COLO829 (cell line): Measurements from ENCODE around the gene UBASH3B.
A peak's percentile ranks its signal among the peaks of the same experiment; 100 is the strongest.
"Not testable (repeated sequence)": the region's sequence is repeated elsewhere in the genome, so short reads cannot be mapped to it uniquely, and the experiment has no call there.

Experiments
- DNase-seq: peaks from one replicate; pipeline ENCODE4 v3.0.0; 2012; ENCODE audit warnings: low spot score

UBASH3B gene, protein sequence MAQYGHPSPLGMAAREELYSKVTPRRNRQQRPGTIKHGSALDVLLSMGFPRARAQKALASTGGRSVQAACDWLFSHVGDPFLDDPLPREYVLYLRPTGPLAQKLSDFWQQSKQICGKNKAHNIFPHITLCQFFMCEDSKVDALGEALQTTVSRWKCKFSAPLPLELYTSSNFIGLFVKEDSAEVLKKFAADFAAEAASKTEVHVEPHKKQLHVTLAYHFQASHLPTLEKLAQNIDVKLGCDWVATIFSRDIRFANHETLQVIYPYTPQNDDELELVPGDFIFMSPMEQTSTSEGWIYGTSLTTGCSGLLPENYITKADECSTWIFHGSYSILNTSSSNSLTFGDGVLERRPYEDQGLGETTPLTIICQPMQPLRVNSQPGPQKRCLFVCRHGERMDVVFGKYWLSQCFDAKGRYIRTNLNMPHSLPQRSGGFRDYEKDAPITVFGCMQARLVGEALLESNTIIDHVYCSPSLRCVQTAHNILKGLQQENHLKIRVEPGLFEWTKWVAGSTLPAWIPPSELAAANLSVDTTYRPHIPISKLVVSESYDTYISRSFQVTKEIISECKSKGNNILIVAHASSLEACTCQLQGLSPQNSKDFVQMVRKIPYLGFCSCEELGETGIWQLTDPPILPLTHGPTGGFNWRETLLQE

DNA sequence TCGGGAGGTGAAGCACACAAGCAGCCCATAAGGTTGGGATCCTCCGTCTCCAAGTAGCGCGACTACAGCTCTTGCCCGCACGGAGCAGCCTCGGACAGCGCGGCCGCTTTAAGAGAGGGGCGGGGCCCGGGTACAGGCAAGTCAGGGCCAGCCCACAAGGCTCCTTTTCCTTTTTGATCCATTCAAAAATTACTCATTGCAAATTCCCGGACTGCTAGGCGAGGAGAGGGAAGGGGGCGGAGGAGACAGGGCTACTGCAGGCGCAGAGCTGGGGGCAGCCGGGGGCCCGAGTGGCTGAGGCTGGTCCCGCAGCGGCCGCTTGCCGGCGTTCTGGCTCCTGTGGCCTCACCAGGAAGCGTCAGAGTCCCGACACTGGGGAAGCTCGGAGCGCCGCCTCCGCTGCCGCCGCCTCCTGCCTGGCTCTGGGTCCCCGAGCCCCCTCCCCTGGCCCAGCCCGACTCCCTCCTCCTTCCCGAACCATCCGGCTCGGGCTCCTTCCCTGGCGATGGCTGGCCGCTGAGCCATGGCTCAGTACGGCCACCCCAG, at the start of gene UBASH3B:
UBASH3B (plus strand) TSS at position 196 of the 546 bp plus-strand sequence; CDS start at position 524, 328 bp downstream.
- DNase-seq, result peak; percentile 57

DNA sequence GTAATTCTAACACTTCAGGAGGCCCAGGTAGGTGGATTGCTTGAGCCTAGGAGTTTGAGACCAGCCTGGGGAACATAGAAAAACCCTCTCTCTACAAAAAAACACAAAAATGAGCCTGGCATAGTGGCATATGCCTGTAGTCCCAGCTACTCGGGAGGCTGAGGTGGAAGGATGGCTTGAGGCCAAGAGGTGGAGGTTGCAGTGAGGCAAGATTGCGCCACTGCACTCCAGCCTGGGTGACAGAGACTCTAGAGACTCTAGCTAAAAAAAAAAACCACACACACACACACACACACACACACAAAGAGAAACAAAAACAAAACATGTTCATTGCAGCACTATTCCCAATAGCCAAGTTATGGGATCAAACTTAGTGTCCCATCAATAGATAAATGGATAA, 48.4 kb upstream of the UBASH3B start:
- not testable (repeated sequence) for DNase-seq

DNA sequence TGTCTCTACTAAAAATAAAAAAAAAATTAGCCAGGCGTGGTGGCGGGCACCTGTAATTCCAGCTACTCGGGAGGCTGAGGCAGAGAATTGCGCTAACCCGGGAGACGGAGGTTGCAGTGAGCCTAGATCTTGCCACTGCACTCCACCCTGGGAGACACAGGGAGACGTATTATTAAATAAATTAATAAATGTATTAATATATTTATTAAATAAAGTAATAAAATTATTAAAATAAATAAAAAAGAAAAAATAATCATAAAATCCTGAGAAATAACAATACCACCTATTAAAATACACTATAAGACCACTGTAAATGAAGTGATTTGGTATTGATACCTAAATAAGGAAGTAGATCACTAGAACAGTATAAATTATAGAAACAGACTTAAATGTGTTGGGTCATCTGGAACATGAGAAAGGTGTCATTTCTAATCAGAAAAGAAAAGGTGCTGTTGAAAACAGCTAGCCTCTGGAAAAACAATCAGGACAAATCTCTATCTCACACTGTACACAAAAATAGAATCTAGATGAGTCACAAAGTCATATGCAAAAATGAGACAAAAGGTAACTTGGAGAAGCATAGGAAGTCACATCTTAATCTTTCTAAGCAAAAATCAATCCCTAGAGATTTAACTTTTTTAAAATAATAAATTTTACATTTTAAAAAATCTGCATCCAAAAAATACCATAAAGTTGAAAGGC, 43.2 kb upstream of the UBASH3B start:
- DNase-seq, result no peak

DNA sequence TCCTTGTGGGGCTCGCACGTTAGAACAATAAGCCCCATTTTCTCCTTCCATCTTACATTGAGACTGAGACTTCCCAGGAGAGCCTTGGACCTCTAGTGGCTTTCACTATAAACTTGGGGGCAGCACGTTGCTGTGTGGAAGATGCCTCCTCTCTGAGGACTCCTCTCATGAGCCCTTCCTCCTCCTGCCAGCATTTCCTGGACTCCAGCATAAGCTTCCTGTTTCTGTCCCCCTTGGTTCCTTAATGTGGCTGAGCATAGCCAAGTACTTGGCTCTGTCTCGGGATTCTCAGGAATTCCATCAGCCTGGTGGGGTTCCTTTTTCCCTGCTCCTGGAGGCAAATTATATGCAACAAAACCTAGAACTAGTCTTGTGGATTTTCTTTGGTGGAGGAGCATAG, 38.8 kb upstream of the UBASH3B start:
- no peak for DNase-seq

DNA sequence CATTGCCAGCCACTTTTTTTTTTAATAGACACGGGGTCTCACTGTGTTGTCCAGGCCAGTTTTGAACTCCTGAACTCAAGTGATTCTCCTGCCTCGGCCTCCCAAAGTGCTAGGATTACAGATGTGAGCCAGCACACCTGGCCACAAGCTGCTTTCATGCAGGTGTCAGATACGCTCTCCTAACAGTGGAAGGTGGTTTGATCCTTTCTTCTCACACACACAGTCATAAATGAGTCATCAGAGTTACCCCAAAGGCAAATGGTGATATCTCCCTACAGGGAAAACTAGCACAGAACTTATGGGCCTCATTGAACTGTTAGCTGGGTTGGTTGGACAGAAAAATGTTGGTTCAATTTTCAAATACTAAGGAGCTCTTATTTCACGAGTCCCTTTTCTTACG, 38.2 kb upstream of the UBASH3B start:
- no peak for DNase-seq

DNA sequence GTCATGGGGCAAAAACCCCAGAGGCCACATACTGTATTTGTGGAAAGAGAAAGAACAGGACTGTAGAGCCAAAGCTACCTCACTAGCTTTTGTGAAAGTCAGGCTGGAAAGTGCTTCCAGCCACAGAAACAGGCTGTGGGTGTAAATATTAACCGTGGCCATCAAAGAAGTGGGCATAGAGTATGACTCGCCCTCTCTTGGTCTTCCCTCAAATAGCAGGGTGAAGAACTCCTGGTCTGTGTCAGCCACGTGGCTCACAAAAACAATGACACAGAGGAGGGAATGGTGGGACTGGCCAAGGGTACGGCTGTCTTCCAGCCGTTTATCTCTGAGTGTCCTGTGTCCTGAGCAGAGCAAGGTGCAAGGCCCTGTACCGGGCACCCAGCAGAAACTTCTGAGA, 37.6 kb upstream of the UBASH3B start:
- DNase-seq, result no peak

DNA sequence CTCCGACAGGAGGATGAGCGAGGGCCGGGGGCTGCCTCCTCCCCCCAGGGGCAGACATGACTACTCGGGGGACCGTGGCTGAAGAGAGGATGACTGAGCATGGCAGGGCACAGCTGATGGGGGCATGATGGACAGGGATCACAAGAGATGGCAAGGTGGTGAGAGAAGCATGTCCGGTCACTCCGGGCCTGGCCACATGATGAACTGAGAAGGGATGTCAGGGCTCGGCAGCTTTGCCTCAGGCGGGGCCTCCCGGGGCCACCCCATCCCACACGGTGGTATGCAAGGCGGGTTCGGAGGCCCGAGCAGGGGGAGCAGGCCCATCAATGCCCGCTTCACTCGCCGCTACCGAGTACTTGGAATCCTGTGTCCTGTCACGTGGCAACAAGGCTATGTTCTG, 36.6 kb upstream of the UBASH3B start:
- no peak for DNase-seq

DNA sequence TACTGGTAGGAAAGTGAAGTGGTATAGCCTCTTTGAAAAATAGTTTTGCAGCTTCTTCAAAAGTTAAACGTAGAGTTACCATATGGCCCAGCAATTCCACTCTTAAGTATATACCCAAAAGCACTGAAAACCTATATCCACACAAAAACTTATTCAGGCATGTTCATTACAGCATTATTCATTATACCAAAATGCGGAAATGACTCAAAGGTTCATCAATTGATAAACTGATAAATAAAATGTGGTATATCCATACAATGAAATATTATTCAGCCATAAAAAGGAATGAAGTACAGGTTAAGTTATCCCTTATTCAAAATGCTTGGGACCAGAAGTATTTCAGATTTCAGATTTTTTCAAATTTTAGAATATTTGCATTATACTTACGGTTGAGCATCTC, 35.8 kb upstream of the UBASH3B start:
- DNase-seq, result no peak

DNA sequence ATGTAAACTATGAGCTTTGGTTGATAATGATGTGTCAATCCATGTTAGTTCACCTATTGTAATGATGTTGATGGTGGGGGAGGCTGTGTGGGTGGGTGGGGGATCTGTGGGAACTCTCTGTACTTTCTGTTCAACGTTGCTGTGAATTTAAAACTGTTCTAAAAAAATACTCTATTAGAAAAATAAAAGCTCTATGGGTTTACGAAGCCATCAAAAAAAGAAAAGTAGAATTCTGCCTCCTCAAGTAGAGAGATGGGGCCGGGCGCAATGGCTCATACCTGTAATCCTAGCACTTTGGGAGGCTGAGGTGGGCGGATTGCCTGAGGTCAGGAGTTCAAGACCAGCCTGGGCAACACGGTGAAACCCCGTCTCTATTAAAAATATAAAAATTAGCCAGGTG, 30.0 kb upstream of the UBASH3B start:
- not testable (repeated sequence) for DNase-seq

DNA sequence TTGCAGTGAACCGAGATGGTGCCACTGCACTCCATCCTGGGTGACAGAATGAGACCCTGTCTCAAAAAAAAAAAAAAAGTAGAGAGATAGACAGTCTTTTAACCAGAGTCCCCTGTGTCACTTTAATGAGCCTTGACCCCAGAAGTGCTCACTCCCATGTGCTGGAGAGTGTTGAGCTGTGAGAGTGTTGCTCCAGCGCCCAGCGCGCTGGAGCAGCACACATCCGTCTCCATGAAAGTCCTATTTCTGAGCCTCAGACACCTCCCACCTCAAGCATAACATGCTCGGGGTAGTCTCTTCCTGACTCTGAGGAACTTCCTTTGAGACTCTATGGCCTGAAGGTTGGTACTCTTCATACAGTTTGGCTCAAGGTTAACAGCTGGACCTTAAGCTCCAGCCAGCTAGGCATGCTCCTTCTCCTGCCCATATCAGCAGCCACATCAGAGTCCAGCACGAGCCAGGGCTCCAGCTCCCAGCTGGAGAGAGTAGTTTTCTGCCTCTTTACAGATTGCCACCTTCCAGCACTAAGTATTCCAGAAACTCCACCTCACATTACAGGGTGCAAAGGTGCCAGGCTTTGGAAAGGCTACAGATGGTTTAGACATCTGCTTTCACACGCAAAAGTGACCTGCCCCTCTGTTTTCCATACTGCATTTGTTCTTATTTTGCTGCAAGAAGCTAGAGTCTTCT, 29.4 kb upstream of the UBASH3B start:
- DNase-seq, result no peak

DNA sequence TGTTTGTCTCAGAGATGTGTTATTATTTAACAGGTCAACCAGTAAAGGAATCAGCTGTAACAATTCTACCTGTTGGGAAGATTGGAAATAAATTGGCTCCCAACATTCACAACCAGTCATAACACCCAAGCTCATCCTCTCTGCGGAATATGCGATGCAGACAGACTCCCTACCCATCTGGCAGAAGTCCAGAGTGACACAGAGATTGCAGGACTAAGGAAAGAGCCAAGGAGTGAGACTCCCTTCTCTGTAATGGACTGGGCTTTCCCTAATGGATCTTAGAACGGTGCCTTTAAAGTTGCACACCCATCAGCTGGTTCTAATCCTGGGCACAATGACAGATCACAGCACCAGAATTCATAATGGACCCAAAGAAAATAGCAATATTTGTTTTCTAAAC, 27.8 kb upstream of the UBASH3B start:
- DNase-seq, result no peak

DNA sequence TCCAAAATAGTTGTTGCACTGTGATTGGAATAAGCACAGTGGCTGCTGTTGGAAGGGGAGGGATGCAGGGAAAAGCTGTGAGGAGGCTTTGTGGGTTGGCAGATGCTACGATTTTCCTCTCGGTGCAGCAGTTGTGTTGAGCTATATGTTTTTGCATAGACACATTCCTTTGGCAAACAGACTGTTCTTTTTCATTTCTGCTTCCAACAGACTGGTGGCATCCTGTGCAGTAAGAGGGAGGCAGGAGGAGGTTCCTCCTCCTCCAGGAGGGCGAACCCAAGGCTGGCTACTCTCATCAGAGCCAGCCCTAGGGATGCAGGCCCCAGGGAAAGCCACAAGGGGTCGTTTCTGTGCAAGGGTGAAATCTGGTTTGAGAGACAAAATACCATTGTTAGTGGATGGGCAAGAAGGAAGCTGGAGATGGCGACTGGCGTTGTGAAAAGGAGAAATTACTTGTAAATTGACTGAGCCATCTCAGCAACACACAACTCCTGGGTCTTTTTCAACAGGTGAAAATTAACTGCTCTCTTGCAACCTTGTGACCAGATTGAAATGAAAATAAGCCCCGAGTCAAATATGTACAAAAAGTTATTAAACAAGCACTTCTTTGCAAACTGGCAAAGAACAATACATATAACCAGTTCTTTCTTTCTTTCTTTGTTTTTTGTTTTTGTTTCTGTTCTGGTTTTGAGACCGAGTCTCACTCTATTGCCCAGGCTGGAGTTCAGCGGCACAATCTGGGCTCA, 26.5 kb upstream of the UBASH3B start:
- peak; percentile 89 for DNase-seq

DNA sequence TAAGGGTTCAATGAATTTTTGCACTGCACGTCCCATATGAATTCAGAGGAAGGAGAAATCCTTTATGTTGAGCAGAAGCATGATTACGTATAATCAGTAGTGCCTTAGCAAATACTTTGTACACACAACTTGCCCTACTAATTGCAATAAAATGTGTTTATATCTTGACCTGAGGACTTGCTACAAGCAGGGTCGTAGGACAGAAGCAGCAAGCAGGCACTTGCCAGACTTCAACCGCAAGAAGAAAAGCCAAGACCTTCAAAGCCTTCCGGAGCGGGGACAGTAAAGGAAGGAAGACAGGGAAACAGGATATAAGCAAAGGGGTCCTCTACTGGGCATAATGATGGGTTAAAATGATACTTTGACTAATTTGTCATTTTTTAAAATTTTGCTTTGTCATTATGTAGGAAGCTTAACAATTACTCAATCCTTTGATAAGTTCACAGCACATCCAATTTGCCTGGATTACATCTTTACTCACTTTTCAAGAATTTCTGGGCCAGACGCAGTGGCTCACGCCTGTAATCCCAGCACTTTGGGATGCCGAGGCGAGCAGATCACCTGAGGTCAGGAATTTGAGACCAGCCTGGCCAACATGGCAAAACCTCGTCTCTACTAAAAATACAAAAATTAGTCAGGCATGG, 23.2 kb upstream of the UBASH3B start:
- DNase-seq, result no peak

DNA sequence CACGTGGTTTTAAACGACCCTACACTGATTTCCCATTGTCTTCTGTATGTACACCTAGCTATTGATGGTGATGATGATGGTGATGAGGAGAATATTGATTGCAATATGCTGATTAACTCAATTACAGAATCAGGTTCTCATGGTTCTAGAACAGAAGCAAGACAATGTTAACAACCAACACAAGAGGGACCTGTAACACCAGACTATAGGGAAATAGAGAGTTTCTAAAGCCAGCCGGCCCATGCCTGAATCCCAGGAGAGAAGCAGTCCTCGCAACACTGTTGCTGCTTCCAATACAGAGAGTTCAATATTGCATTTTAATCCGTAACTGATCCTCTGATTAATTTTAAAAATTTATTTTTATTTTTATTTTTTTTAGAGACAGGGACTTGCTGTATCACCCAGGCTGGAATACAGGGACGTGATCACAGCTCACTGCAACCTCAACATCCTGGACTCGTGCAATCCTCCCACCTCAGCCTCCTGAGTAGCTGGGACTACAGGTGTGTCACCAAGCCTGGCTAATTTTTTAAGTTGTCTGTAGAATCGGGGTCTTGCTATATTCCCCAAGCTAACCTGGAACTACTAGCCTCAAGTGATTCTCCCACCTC, 22.2 kb upstream of the UBASH3B start:
- DNase-seq, result peak; percentile 56

DNA sequence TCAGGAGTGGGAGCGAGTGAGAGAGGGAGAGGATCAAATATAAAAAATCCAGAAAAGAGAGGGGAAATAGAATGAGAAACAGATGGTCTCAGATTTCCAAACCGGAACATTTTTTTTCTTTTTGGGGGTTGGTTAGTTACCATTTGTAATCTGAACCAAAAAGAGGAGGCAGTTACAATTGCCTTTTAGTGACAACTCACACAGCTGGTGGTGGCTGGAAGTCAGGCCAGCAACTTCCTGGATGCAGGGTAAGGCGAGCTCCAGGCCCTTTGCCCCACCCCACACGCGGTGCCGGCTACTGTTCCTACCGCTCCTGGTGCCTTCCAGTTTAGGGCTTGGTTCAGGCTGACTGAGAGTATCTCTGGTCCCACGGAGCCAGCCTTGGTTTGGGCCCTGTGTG, 21.0 kb upstream of the UBASH3B start:
- no peak for DNase-seq

DNA sequence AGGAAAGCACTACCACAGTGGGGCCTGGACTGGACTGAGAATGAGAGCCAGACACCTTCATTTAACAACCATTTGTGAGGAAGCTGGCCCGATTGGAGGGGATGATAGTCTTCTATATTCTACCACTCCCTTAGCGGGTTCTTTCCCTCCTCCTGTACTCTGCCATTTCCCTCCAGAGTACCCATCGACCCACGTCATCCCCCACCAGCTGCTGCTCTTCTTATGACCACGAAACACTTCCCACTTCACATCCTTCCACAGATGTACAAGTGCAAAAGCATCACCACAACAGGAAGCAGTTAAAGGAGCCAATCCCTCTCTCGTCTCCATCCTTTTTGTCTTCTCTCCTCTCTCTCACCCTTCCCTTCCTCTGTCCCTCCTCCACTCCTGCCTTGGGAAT, 18.0 kb upstream of the UBASH3B start:
- no peak for DNase-seq

DNA sequence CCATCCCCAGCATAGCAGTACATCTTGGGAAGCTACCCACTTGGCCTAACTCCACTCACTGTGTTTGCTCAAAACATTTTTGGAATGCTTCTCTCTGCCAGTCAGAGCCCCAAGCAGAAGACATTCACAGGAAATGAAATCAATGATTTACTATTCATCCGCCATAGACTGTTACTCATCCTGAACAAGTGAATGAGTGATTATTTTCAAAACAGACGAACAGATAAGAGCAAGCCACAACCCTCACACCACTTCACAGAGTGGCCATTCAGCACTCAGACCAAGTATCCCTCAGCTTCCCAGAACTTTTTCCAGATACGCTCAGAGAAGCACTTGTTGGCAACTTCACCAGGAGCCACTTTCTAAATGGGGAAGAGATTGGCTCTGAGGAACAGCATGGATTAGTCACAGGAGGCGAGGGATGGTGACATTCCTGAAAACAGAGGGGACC, 13.0 kb upstream of the UBASH3B start:
- peak; percentile 84 for DNase-seq

DNA sequence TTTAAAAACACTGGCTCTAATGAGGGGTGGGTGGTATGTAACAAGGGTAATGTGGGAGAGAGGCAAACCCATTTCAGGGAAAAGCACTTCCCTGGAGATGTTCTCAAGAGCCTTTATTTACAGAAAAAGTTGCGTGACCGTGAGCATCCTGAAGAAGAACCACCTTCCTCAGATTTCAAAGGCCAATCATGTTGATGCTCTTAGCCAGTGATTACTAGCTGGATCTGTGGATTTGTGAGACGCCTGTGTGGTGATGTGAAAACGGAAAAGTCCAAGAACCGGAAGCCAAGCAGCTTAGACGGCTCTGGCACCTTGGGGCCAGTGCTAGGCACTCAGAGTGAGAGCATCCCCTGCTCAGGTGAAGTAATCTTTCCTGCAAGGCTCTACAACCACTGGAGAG, 12.6 kb upstream of the UBASH3B start:
- DNase-seq, result no peak

DNA sequence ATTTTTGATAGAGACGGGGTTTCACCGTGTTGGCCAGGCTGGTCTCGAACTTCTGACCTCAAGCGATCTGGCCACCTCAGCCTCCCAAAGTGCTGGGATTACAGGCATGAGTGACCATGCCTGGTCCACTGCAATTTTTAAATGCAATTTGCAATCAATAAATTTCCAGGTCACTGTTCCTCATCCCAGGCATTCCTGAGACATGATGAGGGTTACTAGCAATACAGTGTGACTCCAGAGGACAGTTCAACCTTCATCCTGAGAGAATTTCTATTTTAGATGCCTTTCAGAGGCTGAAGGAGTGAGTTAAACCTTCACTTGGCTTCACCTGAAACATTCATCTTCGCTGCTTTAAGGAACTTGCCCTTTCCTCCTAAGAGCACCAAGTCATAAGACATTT, 9.7 kb upstream of the UBASH3B start:
- DNase-seq, result no peak

DNA sequence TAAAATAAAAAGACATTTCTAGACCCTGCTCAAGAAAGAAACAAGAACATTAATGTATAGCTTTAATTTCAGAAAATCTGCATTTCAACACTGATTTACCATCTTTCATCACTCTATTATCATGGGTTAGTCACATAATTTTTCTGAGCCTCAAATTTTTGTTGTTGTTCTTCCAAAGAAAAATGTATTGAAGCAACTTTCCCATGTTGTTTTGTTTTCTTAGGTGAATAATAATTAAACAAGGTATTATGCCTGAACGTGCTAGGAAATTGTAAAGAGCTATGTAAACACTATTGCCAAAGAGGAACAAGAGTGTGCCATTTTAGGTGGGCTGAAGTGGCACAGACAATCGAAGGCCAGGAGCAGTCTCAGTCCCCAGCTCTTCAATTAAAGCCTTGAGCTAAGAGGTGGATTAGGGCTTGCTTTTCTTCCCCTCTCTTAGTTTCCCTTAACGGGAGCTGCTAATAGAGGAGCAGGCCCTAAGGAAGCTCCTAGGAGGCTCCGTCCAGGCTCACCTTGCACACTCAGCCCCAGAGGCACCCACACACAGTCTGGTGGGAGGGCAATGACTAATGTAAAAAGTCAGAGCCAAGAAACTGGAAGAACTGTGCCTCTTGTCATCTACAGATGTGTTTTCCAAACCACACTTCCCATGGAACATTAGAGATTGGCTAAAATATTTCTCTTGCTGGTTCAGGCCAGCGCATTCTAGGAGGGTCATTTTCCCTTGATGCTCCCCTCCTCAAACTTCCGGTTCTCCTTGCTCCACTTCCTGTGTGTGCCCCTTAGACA, 8.8 kb upstream of the UBASH3B start:
- DNase-seq, result no peak
